Measurements from ENCODE around the gene LILRB4. TPM values are rescaled to one million over a fixed set of nuclear protein-coding genes. Genes with fewer than 3 reads are reported as not detected.
"Not testable (repeated sequence)": the region's sequence is repeated elsewhere in the genome, so short reads cannot be mapped to it uniquely, and the experiment has no call there.

Gene LILRB4
- total and polyA plus RNA-seq, 2 of the 4 experiments (the other 2 are of a cell fraction): not detected

DNA sequence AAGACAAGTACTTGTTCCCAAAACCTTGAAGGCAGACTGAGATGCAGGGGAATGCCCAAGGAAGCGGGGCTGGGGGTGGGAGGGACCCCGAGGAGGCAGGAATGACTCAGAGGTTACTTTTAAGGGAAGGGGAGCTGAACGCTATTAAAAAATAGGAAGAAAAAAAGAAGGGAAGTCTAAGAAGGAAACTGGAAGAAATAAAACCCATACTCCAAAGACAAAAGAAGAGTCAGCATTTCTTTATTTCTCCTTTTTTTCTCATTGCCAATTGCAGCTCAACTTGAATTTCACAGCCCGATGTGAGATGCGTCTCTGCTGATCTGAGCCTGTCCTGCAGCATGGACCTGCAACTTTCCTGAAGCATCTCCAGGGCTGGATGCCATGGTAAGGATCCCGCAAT lies 19.2 kb upstream of the LILRB4 start:
- H2AK5ac ChIP-seq (ENCODE audit: low read depth, low read length); H3K27ac ChIP-seq (ENCODE audit: insufficient read depth, low read length); H4K20me1 ChIP-seq (ENCODE audit: insufficient read depth, low read length); H3K9me1 ChIP-seq (ENCODE audit: insufficient read depth, low read length); dilution Hi-C loops (cut with HindIII; ENCODE audit: low sequenced_read_pairs, unreplicated experiment); H3K4me3 ChIP-seq (ENCODE audit: insufficient read depth, low read depth, low read length); H3K56ac ChIP-seq (ENCODE audit: extremely low read depth, insufficient read depth, low read length); H4K8ac ChIP-seq (ENCODE audit: low read depth in 2 of 2, low read length in 2 of 2); ATAC-seq (ENCODE audit: low read depth); CTCF ChIA-PET; H3K4me2 ChIP-seq (ENCODE audit: low read depth, low read length); POLR2A ChIA-PET (ENCODE audit: unreplicated experiment); in situ Hi-C loops (cut with MboI; ENCODE audit: low sequenced_read_pairs); H3K4ac ChIP-seq (ENCODE audit: low read depth, low read length); H3K18ac ChIP-seq (ENCODE audit: low read depth, low read length); H2BK120ac ChIP-seq (ENCODE audit: low read depth, low read length); BruUV-seq (replicated peaks); H2AK9ac ChIP-seq (replicated peaks; ENCODE audit: low read depth, low read length, poor library complexity); H3K79me1 ChIP-seq (ENCODE audit: low read depth in 1 of 2, low read length in 2 of 2); H3K27me3 ChIP-seq (ENCODE audit: control insufficient read depth, insufficient read depth, low read length); intact Hi-C loops (cut with micrococcal nuclease); H2BK15ac ChIP-seq (ENCODE audit: low read depth, low read length); H2AFZ ChIP-seq (replicated peaks; ENCODE audit: low read length, poor library complexity); H4K91ac ChIP-seq (ENCODE audit: insufficient read depth, low read depth, low read length); H2BK5ac ChIP-seq (ENCODE audit: low read depth, low read length, poor library complexity, severe bottlenecking); H3K23ac ChIP-seq (ENCODE audit: low read depth, low read length); H3K9ac ChIP-seq (ENCODE audit: low read depth, low read length); H3K4me1 ChIP-seq (ENCODE audit: control insufficient read depth, insufficient read depth, low read length); H3K36me3 ChIP-seq (ENCODE audit: control insufficient read depth, insufficient read depth, low read length); H3K14ac ChIP-seq (replicated peaks; ENCODE audit: low read depth, low read length); H2BK20ac ChIP-seq (ENCODE audit: low read depth, low read length); DNase-seq; H4K5ac ChIP-seq (ENCODE audit: low read depth, low read length): not testable (repeated sequence)
- H3K9me3 ChIP-seq (ENCODE audit: control insufficient read depth, insufficient read depth, low read length): peaks cover 21% of the 10 kb centered on the region
- WGBS, 2 experiments (ENCODE audit: extremely low coverage in 2 of 2, insufficient read length in 1 of 2): no CpG with 5 or more reads among the region's 6 CpGs

Data from IMR-90 (cell line).